ENCODE results near the gene SCYL1.
A peak's percentile ranks its signal among the peaks of the same experiment; 100 is the strongest.

The SCYL1 gene

DNA sequence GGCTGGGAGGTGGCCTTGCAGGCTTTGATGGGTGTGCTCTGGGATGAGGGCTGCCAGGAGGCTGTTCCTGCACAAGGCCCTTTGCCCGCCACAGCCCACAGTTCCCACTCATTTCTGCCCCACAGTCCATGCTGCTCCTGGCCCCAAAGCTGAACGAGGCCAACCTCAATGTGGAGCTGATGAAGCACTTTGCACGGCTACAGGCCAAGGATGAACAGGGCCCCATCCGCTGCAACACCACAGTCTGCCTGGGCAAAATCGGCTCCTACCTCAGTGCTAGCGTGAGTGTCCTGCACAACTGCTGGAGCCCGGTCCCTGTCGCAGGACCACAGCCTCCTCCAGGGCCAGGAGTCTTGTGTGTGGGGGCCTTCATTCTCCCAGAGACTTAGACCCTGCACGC is 10.2 kb downstream of the SCYL1 start:
- H3K4me3 Mint-ChIP-seq, result no peak overlapping the region
- H3K36me3 Mint-ChIP-seq (ENCODE audit: low read depth), result peaks cover 28% of the 10 kb centered on the region

DNA sequence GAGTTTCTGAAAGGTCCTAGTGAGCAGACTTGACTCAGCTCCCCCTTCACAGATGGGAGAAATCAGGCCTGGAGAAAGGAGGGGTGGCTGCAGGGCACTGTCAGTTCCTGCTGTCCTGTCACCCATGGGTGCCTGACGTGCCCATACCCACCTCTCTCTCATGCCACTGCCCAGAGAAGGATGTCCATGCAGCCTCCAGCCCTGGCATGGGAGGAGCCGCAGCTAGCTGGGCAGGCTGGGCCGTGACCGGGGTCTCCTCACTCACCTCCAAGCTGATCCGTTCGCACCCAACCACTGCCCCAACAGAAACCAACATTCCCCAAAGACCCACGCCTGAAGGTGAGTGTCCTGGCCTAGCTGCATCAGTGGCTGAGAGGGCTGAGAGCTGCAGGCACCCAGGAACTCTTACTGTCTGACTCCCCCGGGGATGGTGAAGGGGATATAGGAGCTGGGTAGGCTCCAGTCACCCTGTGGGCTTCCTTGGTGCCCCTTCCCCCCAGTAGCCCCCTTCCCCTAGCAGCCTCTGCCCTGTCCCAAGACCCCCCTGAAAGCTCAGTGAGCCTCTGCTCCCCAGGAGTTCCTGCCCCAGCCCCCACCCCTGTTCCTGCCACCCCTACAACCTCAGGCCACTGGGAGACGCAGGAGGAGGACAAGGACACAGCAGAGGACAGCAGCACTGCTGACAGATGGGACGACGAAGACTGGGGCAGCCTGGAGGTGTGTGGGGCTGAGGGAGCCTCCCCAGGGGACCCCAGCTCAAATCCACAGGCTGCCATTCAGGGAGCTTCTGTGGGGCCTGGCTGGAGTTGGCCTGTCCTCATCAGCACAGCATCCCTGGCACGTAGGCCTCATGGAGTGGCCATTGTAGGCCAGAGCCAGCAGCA is 11.8 kb downstream of the SCYL1 start:
- Mint-ChIP-seq H3K9me3 (no peaks in the 10 kb centered on the region), H3K27me3 (no peaks in the 10 kb centered on the region), H3K4me3 (no peak overlapping the region), H3K4me1 (ENCODE audit: low read depth) (peaks cover 7% of the 10 kb centered on the region), H3K27ac (no peak overlapping the region), H3K36me3 (ENCODE audit: low read depth) (peaks cover 17% of the 10 kb centered on the region)

More for the DNA sequence above, 10.2 kb downstream of the SCYL1 start:
- Mint-ChIP-seq H3K4me1 (ENCODE audit: low read depth) (peaks cover 2% of the 10 kb centered on the region), H3K27ac (no peak overlapping the region), H3K9me3 (no peaks in the 10 kb centered on the region), H3K27me3 (no peaks in the 10 kb centered on the region)

DNA sequence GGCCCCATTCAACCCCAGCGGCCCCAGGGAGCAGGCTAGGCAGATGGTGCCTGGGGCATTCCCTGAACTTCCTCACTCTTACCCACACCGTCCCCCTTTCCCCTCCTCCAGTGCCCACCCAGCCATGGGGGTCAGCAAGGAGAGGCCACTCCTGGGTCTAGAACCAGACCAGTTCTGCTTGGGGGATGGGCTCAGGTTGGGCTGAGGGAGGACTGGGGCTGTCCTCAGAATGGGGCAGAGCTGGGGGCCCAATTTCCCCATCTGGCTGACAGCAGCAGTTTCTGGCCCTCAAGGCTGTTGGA is 12.4 kb downstream of the SCYL1 start:
- H3K4me3 Mint-ChIP-seq, result no peak overlapping the region
- H3K9me3 Mint-ChIP-seq, result no peaks in the 10 kb centered on the region
- no peaks in the 10 kb centered on the region for H3K27me3 Mint-ChIP-seq
- peaks cover 11% of the 10 kb centered on the region for H3K4me1 Mint-ChIP-seq (ENCODE audit: low read depth)
- H3K36me3 Mint-ChIP-seq (ENCODE audit: low read depth), result peaks cover 14% of the 10 kb centered on the region
- no peak overlapping the region for H3K27ac Mint-ChIP-seq

DNA sequence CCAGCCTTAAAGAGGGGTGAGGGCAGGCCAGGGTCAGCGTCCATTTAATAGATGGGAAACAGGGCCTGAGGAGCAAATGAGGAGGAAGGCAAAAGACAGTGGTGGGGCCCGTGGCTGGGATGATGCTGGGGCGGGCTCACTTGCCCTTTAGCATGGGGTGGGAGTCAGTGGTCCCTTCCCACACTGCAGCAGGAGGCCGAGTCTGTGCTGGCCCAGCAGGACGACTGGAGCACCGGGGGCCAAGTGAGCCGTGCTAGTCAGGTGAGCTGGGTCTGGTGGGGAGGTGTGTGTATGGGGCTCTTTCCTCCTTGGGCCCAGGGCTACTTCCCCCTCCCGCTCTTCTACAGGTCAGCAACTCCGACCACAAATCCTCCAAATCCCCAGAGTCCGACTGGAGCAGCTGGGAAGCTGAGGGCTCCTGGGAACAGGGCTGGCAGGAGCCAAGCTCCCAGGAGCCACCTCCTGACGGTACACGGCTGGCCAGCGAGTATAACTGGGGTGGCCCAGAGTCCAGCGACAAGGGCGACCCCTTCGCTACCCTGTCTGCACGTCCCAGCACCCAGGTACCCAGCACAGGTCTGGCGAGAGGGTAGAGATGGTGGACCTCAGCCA is 12.8 kb downstream of the SCYL1 start:
- Mint-ChIP-seq H3K36me3 (ENCODE audit: low read depth) (peaks cover 14% of the 10 kb centered on the region), H3K9me3 (no peaks in the 10 kb centered on the region), H3K4me1 (ENCODE audit: low read depth) (peaks cover 14% of the 10 kb centered on the region), H3K4me3 (no peak overlapping the region), H3K27me3 (no peaks in the 10 kb centered on the region), H3K27ac (no peak overlapping the region)

DNA sequence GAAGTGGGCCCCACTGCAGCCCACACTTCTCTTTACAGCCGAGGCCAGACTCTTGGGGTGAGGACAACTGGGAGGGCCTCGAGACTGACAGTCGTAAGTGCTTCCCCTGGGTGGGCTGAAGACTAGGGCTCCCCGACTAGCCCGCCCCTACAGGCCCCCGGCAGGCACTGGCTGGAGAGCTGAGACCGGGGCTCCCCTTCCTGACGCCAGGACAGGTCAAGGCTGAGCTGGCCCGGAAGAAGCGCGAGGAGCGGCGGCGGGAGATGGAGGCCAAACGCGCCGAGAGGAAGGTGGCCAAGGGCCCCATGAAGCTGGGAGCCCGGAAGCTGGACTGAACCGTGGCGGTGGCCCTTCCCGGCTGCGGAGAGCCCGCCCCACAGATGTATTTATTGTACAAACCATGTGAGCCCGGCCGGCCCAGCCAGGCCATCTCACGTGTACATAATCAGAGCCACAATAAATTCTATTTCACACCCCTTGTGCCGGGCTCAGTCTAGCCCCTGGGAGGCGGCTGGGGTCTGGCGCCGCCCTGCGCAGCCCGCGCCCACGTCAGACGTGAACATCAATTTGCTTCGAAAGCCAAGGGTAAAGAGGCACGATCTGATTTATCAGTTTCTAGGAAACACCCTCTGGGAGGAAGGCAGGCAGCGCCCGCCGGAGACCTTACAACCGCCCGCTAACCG is 13.5 kb downstream of the SCYL1 start:
- Mint-ChIP-seq H3K4me1 (ENCODE audit: low read depth) (peaks cover 14% of the 10 kb centered on the region), H3K27ac (no peak overlapping the region), H3K4me3 (no peak overlapping the region), H3K27me3 (no peaks in the 10 kb centered on the region), H3K36me3 (ENCODE audit: low read depth) (peaks cover 10% of the 10 kb centered on the region), H3K9me3 (no peaks in the 10 kb centered on the region)

DNA sequence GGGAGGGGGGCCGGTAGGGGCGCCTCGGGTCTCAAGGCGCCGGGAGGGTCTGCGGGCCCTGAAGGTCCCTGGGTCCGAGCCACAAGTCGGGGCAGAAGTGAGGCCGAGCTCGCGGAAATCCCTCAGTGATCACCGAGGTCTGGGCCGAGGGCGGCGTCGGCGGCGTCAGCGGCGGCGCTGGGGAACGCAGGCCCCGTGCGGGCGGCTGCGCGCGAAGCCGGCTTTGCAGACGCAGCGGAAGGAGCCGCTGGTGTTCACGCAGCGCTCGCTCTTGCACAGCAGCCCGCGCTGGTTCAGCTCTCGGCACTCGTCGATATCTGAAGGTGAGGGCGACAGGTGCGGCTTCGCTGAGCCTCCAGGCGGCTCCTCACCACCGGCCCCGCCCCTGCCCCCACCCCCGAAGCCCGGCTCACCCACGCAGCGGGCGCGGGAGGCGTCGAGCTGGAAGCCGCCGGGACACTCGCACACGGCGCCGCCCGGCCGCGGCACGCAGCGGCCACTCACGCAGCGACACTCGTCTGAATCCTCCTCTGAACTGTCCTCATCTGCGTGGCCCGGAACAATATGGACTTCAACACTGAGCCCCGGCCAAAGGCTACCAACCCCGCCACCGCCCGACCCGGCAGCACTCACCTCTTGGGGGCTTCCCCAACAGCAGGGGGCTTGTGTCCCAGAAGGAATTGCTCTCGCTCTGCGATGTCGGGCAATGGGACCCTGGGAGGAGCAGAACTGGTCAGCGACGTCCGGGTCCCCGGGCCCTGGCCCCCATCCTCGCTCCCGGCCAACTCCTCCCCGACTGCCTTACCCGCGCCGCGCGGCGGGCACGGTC is 14.2 kb downstream of the SCYL1 start:
- no peaks in the 10 kb centered on the region for H3K27me3 Mint-ChIP-seq
- no peak overlapping the region for H3K4me3 Mint-ChIP-seq
- no peaks in the 10 kb centered on the region for H3K9me3 Mint-ChIP-seq
- peaks cover 14% of the 10 kb centered on the region for H3K4me1 Mint-ChIP-seq (ENCODE audit: low read depth)
- peaks cover 10% of the 10 kb centered on the region for H3K36me3 Mint-ChIP-seq (ENCODE audit: low read depth)
- H3K27ac Mint-ChIP-seq, result no peak overlapping the region

DNA sequence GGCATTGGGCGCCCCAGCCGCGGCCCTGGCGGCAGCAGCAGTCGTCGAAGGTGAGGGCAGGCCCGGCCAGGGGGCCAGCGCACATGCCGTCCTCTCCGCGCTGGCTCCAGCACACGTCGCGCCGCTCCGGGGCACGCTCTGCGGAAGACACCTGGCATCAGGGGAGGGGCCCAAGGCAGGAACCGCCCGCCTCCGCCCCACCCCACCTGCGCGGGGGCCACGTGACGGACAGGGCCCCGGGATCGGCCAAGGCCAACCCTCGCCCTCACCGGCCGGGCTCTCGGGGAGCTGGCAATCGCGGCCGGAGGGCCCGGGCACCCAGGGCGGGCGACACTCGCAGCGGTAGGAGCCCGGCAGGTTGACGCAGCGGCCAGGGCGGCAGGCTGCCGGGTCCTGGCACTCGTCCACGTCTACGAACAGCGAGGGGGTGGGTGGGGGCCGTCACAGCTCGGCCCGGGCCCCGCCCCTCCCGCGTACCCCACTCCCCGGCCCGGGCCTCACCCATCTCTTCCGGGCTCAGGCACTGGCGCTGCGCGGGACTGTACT is 14.9 kb downstream of the SCYL1 start:
- H3K9me3 Mint-ChIP-seq, result no peaks in the 10 kb centered on the region
- peak overlapping the region; percentile 79 for H3K27ac Mint-ChIP-seq
- peak overlapping the region; percentile 81 for H3K4me3 Mint-ChIP-seq
- H3K27me3 Mint-ChIP-seq, result no peaks in the 10 kb centered on the region
- peaks cover 10% of the 10 kb centered on the region for H3K36me3 Mint-ChIP-seq (ENCODE audit: low read depth)
- H3K4me1 Mint-ChIP-seq (ENCODE audit: low read depth), result peaks cover 17% of the 10 kb centered on the region

DNA sequence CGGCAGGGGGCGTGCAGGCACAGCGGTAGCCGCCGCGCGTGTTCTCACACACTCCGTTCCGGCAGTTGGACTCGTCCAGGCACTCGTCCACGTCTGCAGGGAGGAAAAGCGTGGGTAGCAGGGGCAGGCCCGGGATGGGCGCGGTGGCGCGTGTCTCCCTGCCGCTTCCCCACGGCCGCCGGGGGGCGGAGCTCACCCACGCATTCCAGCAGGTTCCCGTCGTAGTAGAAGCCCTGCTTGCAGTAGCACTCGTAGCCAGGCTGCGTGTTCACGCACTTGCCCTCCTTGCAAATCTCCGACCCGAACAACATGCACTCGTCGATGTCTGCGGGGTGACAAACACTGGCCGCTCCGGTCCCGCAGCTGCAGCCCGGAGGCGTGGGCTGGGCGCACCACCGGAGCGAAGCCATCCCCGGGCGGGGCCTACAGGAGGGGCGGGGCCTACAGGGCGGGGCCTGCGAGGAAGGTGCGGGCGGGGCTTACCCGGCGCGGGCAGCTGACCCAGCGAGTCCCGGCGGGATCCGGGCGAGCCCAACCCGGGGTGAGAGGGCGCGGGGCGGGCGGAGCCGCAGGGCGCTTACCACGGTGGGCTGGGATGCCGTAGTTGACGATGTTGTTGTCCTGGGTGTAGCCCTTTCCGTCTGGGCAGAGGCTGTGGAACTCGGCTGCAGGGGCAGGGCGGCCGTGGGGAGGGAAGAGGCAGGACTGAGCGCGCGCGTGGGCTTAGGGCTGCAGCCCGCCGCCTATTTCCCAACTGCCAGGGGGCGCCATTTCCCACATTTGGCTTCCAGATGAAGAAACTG is 15.6 kb downstream of the SCYL1 start:
- peaks cover 10% of the 10 kb centered on the region for H3K36me3 Mint-ChIP-seq (ENCODE audit: low read depth)
- H3K27me3 Mint-ChIP-seq, result no peaks in the 10 kb centered on the region
- H3K4me1 Mint-ChIP-seq (ENCODE audit: low read depth), result peaks cover 22% of the 10 kb centered on the region
- H3K27ac Mint-ChIP-seq, result peak overlapping the region; percentile 79
- H3K4me3 Mint-ChIP-seq, result peak overlapping the region; percentile 81
- no peaks in the 10 kb centered on the region for H3K9me3 Mint-ChIP-seq

DNA sequence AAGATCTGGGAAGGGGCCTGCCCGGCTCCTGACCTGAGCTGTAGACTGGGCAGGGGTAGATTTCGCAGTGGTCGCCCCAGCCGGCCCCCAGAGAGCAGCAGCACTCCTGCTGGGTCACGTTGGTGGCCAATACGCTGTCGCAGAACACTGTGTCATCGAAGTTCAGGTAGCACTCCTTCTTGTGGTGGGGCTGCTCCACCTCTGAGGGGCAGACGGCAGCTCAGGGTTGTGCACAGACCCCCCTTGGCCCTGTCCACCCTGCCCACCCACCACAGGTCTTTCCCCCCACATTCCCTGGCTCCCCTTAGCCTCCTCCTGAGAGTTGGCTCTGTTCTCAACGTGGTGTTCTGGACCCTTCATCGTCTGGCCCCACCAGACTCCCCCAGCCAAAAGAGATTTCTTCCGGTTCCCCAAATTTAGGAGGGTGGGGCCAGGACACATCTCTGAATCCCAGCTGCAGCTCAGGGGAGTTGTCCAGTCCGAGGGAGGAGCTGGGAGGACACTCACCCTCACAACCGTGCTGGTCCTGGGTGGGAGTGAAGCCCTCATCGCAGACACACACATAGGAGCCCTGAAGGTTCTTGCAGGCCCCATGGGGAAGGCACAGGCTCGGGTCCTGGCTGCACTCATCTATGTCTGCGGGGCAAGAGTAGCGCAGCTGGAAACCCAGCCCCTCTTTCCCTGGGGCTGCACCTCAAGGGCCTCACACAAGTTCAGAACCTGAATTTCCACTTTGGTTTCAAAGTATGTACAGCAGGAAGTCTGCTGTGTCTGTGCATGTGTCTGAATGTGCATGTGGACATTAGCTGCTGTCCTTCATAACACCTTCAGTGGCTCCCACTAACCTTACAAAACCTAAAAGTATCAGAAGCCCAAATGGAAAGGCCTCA is 16.5 kb downstream of the SCYL1 start:
- Mint-ChIP-seq H3K27ac (peak overlapping the region; percentile 79), H3K27me3 (no peaks in the 10 kb centered on the region), H3K36me3 (ENCODE audit: low read depth) (peaks cover 7% of the 10 kb centered on the region), H3K4me3 (peak overlapping the region; percentile 81), H3K9me3 (no peaks in the 10 kb centered on the region), H3K4me1 (ENCODE audit: low read depth) (peaks cover 30% of the 10 kb centered on the region)

DNA sequence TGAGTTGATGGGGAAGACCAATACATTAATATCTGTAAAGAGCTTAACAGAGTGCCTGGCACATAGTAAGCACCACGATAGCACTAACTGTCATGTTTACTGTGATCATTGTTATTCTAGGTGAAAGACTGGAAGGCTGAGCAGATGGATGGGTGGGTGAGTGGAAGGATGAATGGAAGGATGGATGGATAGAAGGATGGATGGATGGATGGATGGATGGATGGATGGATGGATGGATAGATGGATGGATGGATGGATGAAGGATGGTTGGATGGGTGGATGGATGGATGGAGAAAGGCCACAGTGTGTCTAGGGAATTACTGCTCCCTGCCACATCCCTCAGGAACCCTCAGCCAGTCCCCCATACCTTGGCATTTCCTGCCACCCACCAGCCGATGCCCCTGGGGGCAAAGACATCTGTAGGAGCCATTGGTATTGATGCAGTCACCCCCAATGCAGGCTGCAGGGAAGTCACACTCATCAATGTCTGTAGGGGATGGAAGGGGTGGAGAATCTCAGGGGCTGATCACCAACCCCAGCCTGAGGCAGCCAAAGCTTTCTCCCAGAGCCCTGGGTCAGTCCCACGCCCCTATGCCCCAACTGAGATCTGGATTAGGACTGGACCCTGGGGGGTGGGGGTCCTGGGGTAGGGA is 18.0 kb downstream of the SCYL1 start:
- no peaks in the 10 kb centered on the region for H3K27me3 Mint-ChIP-seq
- H3K9me3 Mint-ChIP-seq, result no peaks in the 10 kb centered on the region
- no peak overlapping the region for H3K27ac Mint-ChIP-seq
- H3K36me3 Mint-ChIP-seq (ENCODE audit: low read depth), result peaks cover 4% of the 10 kb centered on the region
- peaks cover 43% of the 10 kb centered on the region for H3K4me1 Mint-ChIP-seq (ENCODE audit: low read depth)
- H3K4me3 Mint-ChIP-seq, result no peak overlapping the region

DNA sequence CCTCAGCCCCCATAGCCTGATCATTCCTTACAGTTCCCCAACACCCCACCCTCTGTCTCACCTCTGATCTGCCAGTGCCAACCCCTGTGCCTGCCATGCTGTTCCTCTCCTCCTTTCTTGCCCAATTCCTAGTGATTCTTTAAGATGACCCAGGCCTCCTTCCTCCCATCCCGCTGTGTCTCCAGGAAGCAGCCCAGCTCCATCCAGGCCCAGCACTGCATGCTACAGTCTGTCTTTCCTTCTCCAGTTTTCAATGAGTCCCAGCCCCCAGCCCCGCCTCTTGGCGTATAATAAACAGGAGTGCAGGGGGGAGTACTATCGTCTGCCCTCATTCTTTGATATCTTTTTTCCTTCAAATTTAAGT is 21.0 kb downstream of the SCYL1 start:
- Mint-ChIP-seq H3K27me3 (no peaks in the 10 kb centered on the region), H3K4me3 (peak overlapping the region; percentile 75), H3K9me3 (no peaks in the 10 kb centered on the region), H3K4me1 (ENCODE audit: low read depth) (peaks cover 64% of the 10 kb centered on the region), H3K36me3 (ENCODE audit: low read depth) (peaks cover 8% of the 10 kb centered on the region), H3K27ac (peak overlapping the region; percentile 82)

DNA sequence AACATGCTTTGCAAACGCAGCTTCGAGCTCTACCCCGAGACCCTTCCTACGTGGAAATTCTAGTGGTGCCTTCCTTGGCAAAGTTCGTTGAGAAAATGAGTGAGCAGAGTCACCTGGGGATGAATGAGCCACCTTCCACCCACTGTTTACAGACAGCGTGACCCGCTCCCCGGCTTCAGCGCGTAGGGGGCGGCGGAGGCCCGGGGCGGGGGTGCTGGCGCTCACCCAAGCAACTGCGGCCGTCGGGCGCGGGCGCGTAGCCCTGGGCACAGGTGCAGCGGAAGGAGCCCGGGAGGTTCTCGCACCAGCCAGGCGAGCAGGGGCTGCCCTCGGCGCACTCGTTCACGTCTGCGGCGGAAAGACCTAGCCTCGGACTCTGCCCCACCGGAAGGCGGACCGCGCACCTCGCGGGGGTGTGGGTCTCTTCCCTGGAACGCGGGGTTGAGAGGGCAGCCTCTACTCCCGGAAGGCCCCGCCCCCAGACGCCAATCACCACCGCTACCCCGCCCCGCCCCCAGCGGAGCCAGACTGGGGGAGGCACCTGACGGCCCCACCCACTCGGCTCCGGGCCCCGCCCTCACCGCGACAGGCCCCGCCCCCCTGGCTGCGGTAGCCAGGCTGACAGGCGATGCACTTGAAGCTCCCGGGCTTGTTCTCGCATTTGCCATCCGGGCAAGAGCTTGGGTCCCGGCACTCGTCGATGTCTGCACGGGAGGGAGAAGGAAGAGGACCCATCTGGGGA is 21.5 kb downstream of the SCYL1 start:
- H3K36me3 Mint-ChIP-seq (ENCODE audit: low read depth), result peaks cover 8% of the 10 kb centered on the region
- peaks cover 61% of the 10 kb centered on the region for H3K4me1 Mint-ChIP-seq (ENCODE audit: low read depth)
- no peaks in the 10 kb centered on the region for H3K9me3 Mint-ChIP-seq
- peak overlapping the region; percentile 82 for H3K27ac Mint-ChIP-seq
- H3K27me3 Mint-ChIP-seq, result no peaks in the 10 kb centered on the region
- peak overlapping the region; percentile 75 for H3K4me3 Mint-ChIP-seq

Data from stimulated activated naive CD8-positive, alpha-beta T cell treated with anti-CD3 and anti-CD28 coated beads, Interleukin-15, Interleukin-2, amounts not matched to agents 100 ng/mL and 50 ng/mL, for 24 hours (primary cell).